GM19463 (cell line): ENCODE measurements around the gene CRYM.
"Not testable (repeated sequence)": the region's sequence is repeated elsewhere in the genome, so short reads cannot be mapped to it uniquely, and the experiment has no call there.

Experiments
- ATAC-seq: cut with Tn5 transposase; IDR thresholded peaks from one replicate; pipeline ENCODE4 v1.9.1; 2021; ENCODE audit warnings: mild to moderate bottlenecking, moderate library complexity; ENCODE audit not compliant: unreplicated experiment

Gene CRYM

GRCh38 chr16:21277927-21278706 is at the start of gene CRYM:
Gene CRYM (minus strand): TSS chr16:21278290. CDS start chr16:21278251, 39 bp downstream.
- peak; percentile 68 for ATAC-seq

DNA sequence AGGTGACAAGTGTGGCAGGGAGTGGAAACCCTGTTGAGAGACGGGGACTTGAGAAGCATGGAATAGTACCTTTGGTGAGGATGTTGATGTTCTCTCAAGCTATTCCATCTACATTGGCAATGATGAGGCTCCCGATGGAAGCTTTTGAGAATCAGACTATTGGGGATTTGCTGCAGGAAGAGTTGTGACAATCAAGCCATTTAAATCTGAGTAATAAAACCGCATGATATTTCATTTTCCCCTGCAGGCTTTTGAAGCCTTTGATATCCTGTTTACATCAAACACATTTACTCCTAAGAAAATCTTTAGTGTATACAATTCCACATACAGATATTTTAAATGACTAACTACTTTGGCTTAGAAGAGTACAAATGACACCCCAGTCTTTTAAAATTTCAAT is 49.0 kb upstream of the CRYM start:
- ATAC-seq = no peak

GRCh38 chr16:21326459-21326858 is 48.4 kb upstream of the CRYM start:
- ATAC-seq = no peak

DNA sequence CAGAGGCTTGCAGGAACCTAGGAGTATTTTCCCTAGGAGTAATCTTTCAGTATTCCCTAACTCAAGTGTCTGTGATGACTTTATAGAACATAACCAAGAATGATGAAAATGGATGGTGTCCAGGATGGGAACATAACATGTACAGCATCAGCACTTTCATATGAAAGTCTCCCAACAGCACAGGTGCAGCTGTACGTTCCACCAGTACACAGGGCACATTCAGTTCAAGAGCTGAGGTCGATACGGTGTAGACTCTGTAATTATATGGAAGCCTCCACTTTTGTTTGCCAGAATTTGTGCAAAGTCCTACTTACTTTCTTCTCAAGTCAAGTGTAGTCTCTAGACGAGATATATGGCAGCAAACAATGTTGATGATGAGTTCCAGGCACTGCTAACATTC is 46.2 kb upstream of the CRYM start:
- no peak for ATAC-seq

- not testable (repeated sequence) for ATAC-seq
Measured at GRCh38 chr16:21322251-21322650, 44.2 kb upstream of the CRYM start.

DNA sequence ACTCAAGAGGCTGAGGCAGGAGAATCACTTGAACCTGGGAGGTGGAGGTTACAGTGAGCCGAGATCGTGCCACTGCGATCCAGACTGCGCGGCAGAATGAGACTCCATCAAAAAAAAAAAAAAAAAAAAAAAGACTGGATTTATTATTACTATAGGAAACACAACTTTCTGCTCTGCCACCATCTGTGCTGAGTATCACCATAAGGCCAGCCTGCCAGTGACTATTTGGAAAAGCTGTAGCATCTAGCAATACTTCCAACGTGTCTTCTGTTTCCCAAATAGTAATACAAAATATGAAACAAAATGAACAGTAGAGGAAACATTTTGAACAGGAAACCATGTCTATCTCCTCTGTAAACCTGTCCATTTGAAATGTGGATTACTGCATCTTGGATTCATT is 43.6 kb upstream of the CRYM start:
- ATAC-seq = no peak

DNA sequence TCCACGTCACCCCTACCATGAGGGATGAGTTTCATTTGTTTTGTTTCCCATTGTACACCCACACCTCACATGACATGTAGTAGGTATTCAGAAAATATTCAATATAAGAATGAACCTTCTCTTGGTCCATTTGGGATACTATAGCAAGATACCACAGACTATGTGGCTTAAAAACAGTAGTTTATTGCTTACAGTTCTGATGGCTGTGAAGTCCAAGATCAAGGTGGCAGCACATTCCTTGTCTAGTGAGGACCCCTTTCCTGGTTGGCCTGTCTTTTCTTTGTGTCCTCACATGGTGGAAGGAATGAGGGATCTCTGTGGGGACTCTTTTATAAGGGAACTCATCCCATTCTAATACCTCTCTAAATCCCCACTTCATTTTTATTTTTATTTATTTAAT is 36.2 kb upstream of the CRYM start:
- ATAC-seq = no peak

DNA sequence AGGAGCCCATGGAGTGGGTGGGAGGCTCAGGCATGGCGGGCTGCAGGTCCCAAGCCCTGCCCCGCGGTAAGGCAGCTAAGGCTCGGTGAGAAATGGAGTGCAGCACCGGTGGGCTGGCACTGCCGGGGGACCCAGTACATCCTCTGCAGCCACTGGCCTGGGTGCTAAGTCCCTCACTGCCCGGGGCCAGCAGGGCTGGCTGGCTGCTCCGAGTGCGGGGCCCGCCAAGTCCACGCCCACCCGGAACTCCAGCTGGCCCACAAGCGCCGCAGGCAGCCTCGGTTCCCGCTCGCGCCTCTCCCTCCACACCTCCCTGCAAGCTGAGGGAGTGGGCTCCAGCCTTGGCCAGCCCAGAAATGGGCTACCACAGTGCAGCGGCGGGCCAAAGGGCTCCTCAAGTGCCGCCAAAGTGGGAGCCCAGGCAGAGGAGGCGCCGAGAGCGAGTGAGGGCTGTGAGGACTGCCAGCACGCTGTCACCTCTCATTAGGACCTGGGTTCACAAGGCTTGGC is 34.8 kb upstream of the CRYM start:
- not testable (repeated sequence) for ATAC-seq

GRCh38 chr16:21312046-21312445 is 34.0 kb upstream of the CRYM start:
- not testable (repeated sequence) for ATAC-seq

GRCh38 chr16:21306712-21307111 is 28.6 kb upstream of the CRYM start:
- ATAC-seq = not testable (repeated sequence)

GRCh38 chr16:21302898-21303528 is 24.9 kb upstream of the CRYM start:
- no peak for ATAC-seq

GRCh38 chr16:21302454-21302853 is 24.4 kb upstream of the CRYM start:
- ATAC-seq = no peak

DNA sequence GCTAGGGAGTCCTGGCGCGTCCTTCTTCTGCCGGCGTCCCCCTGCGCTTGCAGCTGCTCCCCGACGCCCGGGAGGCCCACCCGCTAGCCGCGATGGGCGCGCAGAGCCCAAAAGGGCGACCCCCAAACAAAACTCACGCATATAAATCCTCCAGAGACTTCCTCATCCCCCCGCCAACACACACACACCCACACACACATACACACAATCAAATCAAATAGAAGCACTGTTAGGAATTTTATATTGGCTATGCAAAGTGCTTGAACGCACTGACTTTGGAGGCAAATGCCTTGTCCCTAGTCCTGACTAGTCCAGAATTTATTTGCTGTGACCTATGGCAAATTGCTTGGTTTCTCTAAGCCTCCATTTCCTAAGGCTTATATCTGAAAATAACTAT is 23.8 kb upstream of the CRYM start:
- ATAC-seq = no peak

DNA sequence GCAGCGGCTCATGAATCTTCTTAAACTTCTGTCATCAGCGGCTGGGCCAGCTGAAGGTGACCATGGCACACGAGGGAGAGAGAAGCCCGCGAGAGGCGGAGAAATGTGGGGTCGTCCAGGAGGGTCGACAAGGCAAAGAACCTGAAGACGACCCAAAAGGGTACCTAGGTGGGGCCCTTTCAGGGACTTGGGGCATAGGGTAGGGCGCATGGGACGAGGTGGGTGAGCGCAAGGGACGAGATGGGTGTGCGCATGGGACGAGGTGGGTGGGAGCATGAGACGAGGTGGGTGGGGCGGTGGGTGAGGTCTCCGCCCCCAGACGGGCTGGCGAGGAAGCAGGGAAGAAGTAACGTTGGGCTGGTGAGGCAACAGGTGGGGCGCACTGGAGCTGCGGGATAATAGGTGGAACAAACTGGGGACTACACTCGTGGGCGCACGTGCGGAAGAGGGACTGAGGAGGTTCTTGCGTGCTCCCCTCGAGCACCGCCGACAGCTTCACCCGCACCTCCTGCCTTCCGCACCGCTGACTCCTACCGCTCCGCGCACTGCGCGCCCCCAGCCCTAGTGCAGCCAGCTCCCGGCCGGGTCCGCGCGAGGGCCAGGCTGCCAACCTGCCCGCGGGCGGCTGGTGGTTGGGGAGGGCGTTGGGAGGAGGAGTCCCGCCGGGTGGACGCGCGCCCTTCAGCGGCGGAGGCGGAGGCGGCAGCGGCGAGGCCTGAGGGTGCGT is 23.2 kb upstream of the CRYM start:
- peak; percentile 75 for ATAC-seq

GRCh38 chr16:21300309-21301167 is 22.4 kb upstream of the CRYM start:
- peak; percentile 39 for ATAC-seq

GRCh38 chr16:21289789-21290188 is 11.7 kb upstream of the CRYM start:
- not testable (repeated sequence) for ATAC-seq

DNA sequence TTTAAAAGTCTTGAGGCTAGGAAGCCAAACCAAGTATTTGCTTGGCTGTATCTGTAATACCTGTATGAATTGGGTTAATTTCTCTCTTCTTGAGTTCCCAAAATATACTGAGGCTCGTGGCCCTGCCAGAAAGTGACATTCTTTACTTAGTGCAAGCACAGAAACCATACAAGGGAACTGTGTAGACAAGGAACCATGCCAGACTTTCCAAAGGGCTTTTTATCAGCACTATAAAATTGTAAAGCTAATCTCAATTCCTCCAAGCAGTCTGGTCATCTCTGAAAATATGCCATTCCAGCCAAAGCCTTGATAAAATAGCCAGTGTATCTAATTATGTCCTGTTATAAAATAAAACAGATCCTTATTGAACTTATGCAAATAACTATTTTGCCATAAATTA is 7.2 kb upstream of the CRYM start:
- ATAC-seq = no peak

GRCh38 chr16:21284414-21284813 is 6.3 kb upstream of the CRYM start:
- ATAC-seq = no peak

- ATAC-seq = no peak
Measured at GRCh38 chr16:21283521-21284289, 5.6 kb upstream of the CRYM start.
